SU-DHL-6 (cell line): ENCODE measurements around the gene SEC31A.

ENCODE experiments used
- CTCF ChIP-seq: fragments of 200-600 bp; sonication (generic); IDR thresholded peaks from one replicate; pipeline ENCODE4 v1.5.1; 2017; ENCODE audit warnings: antibody characterized with exemption, mild to moderate bottlenecking, low read length, moderate library complexity; ENCODE audit not compliant: insufficient read depth, poor library complexity, severe bottlenecking
- EZH2phosphoT487 ChIP-seq: fragments of 200-600 bp; sonication (generic), shearing (Covaris generic); conservative IDR thresholded peaks from 2 replicates; pipeline ENCODE4 v1.6.1; 2018; ENCODE audit warnings: mild to moderate bottlenecking, antibody characterized with exemption, low read length, moderate library complexity, mixed read lengths

GRCh38 chr4:82851885-82852750 lies 38.8 kb downstream of the SEC31A start:
- TF ChIP-seq CTCF (no peak), EZH2phosphoT487 (no peak)
